Kidney epithelial cell (primary cell): ENCODE data around the gene SAMD1. TPM values are rescaled to one million over a fixed set of nuclear protein-coding genes. Genes with fewer than 3 reads are reported as not detected.

Experiments
- DNase-seq: peaks from one replicate; pipeline ENCODE4 v3.0.0-alpha.2; 2010; ENCODE audit warnings: low read depth
- H3K27me3 ChIP-seq: 2 replicates; pipeline ENCODE4 v1.6.0; 2011; ENCODE audit warnings: low read length; ENCODE audit not compliant: control insufficient read depth, insufficient read depth
- H3K36me3 ChIP-seq: 2 replicates; pipeline ENCODE4 v1.5.1; 2011; ENCODE audit warnings: low read length; ENCODE audit not compliant: control insufficient read depth, insufficient read depth
- H3K4me3 ChIP-seq: 2 replicates; pipeline ENCODE4 v1.5.1; 2011; ENCODE audit warnings: low read depth, mild to moderate bottlenecking, control low read depth, low read length
- total RNA-seq: library from RNA; depleted of rRNA; stranded (reverse); fragments of >200 nt; gene quantifications from 2 replicates; pipeline ENCODE4 v1.2.3, GENCODE V29; 2015
- TF ChIP-seq, protein P1 (sequence below): IDR thresholded peaks from 2 replicates; pipeline ENCODE4 v1.5.1; 2011; ENCODE audit warnings: mild to moderate bottlenecking, moderate library complexity, low read length, control low read depth, inconsistent platforms; ENCODE audit not compliant: insufficient read depth, poor library complexity, severe bottlenecking

Gene SAMD1
- total RNA-seq: 21.8 and 42.0 TPM in 2 replicates

DNA sequence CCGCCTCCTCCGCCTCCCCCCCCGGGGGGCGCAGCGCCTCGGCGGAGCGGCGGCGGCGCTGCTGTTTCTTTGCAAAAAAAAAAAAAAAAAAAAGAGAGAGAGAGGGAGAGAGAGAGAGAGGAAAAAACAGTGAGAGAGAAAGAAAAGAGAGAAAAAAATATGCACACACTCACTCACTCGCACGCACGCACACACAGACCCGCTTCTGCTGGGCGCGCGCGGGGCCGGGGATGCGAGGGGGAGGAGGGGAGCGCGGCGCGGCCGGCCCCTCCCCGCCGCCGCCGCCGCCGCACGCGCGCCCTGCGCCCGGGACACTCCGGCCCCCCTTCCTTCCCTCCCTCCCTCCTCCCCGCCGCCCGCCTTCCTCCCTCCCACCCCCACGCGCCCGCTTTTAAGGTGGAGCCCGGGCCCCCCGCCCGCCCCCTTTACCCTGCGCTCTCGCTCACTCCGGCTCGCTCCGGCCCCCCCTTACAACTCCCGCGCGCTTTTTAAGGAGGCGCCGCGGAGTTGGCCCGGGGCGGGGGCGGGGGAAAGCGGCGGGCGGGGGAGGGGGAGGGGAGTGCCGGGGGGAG, at the start of gene SAMD1:
Gene SAMD1 (minus strand): TSS at position 243 of the 572 bp plus-strand sequence.
- Histone ChIP-seq H3K4me3 (peak within 1 kb of the TSS; percentile 67), H3K27me3 (no peaks in the 10 kb centered on the region), H3K36me3 (no peaks in the 10 kb centered on the region)
- no peak for DNase-seq
- TF ChIP-seq, protein P1, sequence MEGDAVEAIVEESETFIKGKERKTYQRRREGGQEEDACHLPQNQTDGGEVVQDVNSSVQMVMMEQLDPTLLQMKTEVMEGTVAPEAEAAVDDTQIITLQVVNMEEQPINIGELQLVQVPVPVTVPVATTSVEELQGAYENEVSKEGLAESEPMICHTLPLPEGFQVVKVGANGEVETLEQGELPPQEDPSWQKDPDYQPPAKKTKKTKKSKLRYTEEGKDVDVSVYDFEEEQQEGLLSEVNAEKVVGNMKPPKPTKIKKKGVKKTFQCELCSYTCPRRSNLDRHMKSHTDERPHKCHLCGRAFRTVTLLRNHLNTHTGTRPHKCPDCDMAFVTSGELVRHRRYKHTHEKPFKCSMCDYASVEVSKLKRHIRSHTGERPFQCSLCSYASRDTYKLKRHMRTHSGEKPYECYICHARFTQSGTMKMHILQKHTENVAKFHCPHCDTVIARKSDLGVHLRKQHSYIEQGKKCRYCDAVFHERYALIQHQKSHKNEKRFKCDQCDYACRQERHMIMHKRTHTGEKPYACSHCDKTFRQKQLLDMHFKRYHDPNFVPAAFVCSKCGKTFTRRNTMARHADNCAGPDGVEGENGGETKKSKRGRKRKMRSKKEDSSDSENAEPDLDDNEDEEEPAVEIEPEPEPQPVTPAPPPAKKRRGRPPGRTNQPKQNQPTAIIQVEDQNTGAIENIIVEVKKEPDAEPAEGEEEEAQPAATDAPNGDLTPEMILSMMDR: no peak

DNA sequence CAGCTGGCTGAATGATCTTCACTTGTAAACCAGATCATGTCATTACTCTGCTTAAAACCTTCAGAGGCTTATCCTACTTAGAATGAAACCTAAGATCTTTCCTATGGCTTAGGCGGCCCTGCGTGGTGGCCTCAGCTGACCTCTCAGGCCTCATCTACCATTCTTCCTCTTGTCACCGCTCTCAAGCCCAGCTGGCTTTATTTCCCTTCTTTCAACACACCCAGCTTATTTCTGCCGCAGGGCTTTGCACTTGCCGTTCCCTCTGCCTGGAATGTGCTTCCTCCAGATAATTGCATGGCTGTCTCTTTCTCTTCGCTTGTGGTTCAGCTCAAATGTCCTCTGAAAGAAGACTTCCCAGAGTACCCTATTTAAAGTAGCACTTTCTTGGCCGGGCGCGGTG, 49.4 kb upstream of the SAMD1 start:
- no peak for DNase-seq
- Histone ChIP-seq H3K27me3 (no peaks in the 10 kb centered on the region), H3K36me3 (no peaks in the 10 kb centered on the region), H3K4me3 (no peak overlapping the region)
- TF ChIP-seq, protein P1: no peak

DNA sequence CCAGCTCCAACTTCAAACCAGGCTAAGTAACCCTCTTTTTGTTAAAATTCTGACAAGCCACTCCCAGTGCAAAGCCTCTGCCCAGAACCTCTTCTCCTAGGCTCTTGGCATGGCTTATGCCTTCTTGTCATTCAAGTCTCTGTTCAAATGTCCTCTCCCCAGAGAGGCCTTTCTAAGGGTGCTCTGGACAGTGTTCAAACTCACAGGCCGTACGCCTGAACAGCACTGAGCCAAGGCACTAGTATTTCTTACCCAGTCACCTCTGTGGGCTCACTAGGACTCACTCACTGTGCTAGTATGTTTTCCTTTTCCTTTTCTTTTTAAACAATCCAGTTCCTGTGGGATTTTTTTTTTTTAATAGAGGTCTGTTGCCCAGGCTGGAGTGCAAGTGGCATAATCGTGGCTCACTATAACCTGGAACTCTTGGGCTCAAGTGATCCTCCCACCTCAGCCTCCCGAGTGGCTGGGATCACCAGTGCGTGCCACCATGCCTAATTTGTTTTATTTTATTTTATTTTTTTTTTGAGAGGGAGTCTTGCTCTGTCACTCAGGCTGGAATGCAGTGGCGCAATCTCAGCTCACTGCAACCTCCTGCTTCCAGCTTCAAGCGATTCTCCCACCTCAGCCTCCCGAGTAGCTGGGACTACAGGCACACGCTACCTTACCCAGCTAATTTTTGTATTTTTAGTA, 48.2 kb upstream of the SAMD1 start:
- H3K27me3 ChIP-seq: no peaks in the 10 kb centered on the region
- H3K36me3 ChIP-seq: no peaks in the 10 kb centered on the region
- DNase-seq: no peak
- TF ChIP-seq, protein P1: no peak
- no peak overlapping the region for H3K4me3 ChIP-seq

DNA sequence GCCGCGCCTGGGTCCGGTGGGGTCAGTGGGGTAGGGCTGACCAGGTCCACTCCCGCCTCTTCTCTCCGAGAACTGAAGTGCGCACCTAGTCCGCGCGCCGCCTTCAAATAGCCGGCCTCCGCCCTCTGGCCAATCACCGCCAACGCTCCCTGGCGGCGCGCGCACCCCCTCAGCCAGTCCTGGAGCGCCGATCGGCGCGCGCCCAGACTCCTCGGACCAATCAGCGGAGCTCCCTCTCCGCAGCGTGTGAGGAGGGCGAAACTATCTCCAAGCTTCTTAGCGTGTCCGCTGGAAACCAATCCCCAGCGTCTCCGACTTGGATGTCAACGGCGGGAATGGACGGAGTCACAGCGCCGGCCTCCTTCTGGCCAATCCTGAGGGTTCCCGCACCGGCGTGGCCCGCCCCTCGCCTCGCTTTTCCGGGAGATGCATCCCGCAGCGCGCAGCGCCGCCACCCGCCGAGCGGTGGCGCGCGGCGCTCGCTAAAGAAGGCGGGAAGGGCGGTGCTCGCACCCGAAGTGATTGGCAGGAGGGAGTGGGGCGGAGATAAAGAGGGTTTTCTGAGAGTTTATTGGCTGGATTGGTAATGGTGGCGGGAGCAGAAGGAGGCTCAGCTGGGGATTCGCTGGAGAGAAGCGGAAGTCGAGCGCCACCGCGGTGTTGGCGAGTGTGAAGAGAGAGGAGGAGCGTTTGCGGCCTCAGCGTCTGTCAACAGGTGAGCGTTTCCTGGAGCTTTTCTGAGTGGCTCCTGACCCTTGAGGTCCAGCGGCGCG, 46.1 kb upstream of the SAMD1 start, which contains the start of gene ASF1B:
Gene ASF1B (minus strand): TSS at position 81 of the 773 bp plus-strand sequence. CDS start 133 bp downstream, outside the sequence.
- Histone ChIP-seq H3K4me3 (peak within 1 kb of the TSS; percentile 86), H3K27me3 (no peaks in the 10 kb centered on the region), H3K36me3 (no peaks in the 10 kb centered on the region)
- TF ChIP-seq, protein P1: peak; percentile 63
- DNase-seq: peak; percentile 98

DNA sequence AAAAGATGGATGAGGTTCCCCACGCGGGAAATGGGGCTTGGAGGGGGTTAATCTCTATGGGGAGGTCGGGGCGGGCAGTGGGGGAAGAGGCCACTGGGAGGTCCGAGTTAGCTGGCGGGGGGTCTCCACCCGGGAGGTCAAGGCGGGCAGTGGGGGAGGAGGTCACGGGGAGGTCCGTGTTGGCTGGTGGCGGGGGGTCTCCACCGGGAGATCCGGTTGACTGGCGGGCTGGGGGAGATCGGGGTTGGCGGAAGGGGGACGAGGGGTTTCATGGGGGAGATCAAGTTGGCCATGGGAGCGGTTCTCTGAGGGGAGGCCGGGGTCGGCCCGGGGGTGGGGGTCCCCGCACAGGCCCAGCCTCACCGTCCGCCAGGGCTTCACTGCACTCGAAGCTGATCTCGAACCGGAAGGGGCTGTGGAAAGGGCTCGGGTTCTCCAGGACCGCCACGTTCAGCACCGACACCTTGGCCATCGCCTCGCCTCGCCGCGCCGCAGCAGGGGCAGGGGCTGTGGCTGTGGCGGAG, 45.5 kb upstream of the SAMD1 start:
- Histone ChIP-seq H3K27me3 (no peaks in the 10 kb centered on the region), H3K36me3 (no peaks in the 10 kb centered on the region), H3K4me3 (peak overlapping the region; percentile 86)
- TF ChIP-seq, protein P1: no peak
- DNase-seq: no peak
